ENCODE measurements around the gene LMAN2L.

LMAN2L gene

DNA sequence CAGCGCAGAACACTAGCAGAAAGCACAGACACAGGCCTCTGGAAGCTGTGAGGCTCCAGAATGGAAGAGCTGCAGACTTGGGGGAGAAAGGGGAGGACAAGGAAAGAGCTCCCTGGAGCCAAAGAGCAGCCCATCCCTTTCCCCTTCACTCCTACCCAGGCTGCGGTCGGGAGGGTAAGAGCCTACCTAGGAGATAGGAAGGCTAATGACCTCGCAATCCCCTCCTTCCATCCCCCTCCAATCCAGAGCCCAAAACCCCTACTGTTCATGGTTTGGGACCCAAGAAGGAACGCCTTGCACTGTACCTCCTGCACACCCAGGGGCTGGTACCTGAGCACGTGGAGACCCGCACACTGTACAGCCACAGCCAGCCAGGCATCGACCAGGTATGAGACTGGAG lies 39.8 kb downstream of the LMAN2L start:
- DNase-seq (ENCODE audit: extremely low read depth, insufficient read length) = no peak
- Histone ChIP-seq H3K27me3 (replicated peaks; ENCODE audit: control insufficient read depth, insufficient read depth, low read length) (no peaks in the 10 kb centered on the region), H3K36me3 (ENCODE audit: control insufficient read depth, insufficient read depth, low read length) (no peaks in the 10 kb centered on the region; the same call in none of the 2 replicates), H3K4me3 (replicated peaks; ENCODE audit: low read depth, low read length) (no peak overlapping the region)
- TF ChIP-seq, protein P1, sequence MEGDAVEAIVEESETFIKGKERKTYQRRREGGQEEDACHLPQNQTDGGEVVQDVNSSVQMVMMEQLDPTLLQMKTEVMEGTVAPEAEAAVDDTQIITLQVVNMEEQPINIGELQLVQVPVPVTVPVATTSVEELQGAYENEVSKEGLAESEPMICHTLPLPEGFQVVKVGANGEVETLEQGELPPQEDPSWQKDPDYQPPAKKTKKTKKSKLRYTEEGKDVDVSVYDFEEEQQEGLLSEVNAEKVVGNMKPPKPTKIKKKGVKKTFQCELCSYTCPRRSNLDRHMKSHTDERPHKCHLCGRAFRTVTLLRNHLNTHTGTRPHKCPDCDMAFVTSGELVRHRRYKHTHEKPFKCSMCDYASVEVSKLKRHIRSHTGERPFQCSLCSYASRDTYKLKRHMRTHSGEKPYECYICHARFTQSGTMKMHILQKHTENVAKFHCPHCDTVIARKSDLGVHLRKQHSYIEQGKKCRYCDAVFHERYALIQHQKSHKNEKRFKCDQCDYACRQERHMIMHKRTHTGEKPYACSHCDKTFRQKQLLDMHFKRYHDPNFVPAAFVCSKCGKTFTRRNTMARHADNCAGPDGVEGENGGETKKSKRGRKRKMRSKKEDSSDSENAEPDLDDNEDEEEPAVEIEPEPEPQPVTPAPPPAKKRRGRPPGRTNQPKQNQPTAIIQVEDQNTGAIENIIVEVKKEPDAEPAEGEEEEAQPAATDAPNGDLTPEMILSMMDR (IDR thresholded peaks at IDR 0.05; ENCODE audit: insufficient read depth, low read length, poor library complexity, severe bottlenecking) = no peak

GRCh38 chr2:96699621-96700020 lies 40.2 kb downstream of the LMAN2L start:
- Histone ChIP-seq H3K4me3 (replicated peaks; ENCODE audit: low read depth, low read length) (no peak overlapping the region), H3K27me3 (replicated peaks; ENCODE audit: control insufficient read depth, insufficient read depth, low read length) (no peaks in the 10 kb centered on the region), H3K36me3 (ENCODE audit: control insufficient read depth, insufficient read depth, low read length) (no peaks in the 10 kb centered on the region; the same call in none of the 2 replicates)
- TF ChIP-seq, protein P1 (IDR thresholded peaks at IDR 0.05; ENCODE audit: insufficient read depth, low read length, poor library complexity, severe bottlenecking) = no peak
- DNase-seq (ENCODE audit: extremely low read depth, insufficient read length) = no peak

DNA sequence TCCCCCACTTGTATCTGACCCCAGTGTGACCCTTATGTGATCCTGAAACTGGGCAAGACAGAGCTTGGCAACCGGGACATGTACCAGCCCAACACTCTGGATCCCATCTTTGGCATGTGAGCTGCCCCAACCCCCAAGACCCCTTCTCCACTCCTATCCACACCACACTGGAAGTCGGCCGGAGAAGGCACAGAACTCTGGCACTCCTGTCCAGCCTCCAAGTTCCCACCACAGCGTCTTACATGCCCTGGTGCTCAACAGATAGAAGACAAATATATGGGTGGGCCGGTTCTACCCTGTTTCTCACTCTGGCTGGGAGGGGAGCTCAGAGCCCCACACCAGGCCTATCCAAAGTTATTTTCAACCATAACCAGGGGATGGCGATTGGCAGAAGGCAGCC lies 40.8 kb downstream of the LMAN2L start:
- H3K4me3 ChIP-seq (replicated peaks; ENCODE audit: low read depth, low read length) = no peak overlapping the region
- TF ChIP-seq, protein P1 (IDR thresholded peaks at IDR 0.05; ENCODE audit: insufficient read depth, low read length, poor library complexity, severe bottlenecking) = no peak
- DNase-seq (ENCODE audit: extremely low read depth, insufficient read length) = no peak
- H3K27me3 ChIP-seq (replicated peaks; ENCODE audit: control insufficient read depth, insufficient read depth, low read length) = no peaks in the 10 kb centered on the region
- no peaks in the 10 kb centered on the region; the same call in none of the 2 replicates for H3K36me3 ChIP-seq (ENCODE audit: control insufficient read depth, insufficient read depth, low read length)

DNA sequence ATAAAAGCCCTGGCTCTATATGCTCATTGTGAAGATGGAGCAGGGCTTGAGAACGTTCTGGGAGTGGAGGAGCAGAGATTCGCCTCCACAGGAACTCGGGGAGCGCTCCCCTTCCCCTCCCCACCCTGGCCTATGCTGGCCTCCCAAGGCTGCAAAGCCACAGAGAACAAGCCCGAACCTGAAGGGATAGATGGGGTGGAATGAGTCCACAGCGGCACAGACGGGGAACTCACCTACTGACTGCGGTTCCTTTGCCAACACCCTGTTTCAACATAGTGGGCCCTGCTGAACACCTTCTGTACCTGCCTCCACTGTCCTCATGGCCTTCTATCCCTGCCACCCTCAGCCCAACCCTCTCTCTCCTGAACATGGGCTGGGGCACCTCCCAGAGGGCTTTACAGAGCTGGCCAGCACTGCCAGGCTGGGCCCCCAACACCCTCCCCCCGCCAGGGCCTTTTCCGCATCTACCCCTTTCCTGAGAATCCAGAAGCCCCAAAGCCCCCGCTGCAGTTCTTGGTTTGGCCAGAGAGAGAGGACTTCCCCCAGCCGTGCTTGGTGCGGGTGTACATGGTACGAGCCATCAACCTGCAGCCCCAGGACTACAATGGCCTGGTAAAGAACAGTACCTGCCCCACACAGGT lies 41.5 kb downstream of the LMAN2L start:
- H3K4me3 ChIP-seq (replicated peaks; ENCODE audit: low read depth, low read length) = no peak overlapping the region
- no peak for DNase-seq (ENCODE audit: extremely low read depth, insufficient read length)
- TF ChIP-seq, protein P1 (IDR thresholded peaks at IDR 0.05; ENCODE audit: insufficient read depth, low read length, poor library complexity, severe bottlenecking) = no peak
- H3K36me3 ChIP-seq (ENCODE audit: control insufficient read depth, insufficient read depth, low read length) = no peaks in the 10 kb centered on the region; the same call in none of the 2 replicates
- no peaks in the 10 kb centered on the region for H3K27me3 ChIP-seq (replicated peaks; ENCODE audit: control insufficient read depth, insufficient read depth, low read length)

- no peak for DNase-seq (ENCODE audit: extremely low read depth, insufficient read length)
- H3K27me3 ChIP-seq (replicated peaks; ENCODE audit: control insufficient read depth, insufficient read depth, low read length) = no peaks in the 10 kb centered on the region
- TF ChIP-seq, protein P1 (IDR thresholded peaks at IDR 0.05; ENCODE audit: insufficient read depth, low read length, poor library complexity, severe bottlenecking) = no peak
- no peak overlapping the region for H3K4me3 ChIP-seq (replicated peaks; ENCODE audit: low read depth, low read length)
- H3K36me3 ChIP-seq (ENCODE audit: control insufficient read depth, insufficient read depth, low read length) = no peaks in the 10 kb centered on the region; the same call in 1 of the 2 replicates
Measured at GRCh38 chr2:96697476-96697875, 42.4 kb downstream of the LMAN2L start.

DNA sequence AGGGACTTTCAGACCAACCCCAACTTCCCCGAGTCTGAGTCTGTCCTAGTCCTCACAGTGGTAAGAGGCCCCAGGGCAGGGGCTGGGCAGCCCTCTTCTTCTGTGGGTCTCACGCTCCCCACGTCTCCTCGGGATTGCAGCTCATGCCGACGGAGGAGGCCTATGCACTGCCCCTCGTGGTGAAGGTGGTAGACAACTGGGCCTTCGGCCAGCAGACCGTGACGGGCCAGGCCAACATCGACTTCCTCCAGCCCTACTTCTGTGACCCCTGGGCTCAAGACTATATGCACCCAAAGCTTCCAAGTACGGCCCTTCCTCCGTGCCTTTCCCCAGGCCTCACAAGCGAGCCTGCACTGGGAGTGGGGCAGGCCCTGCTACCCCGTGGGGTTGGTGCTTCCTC lies 44.3 kb downstream of the LMAN2L start:
- TF ChIP-seq, protein P1 (IDR thresholded peaks at IDR 0.05; ENCODE audit: insufficient read depth, low read length, poor library complexity, severe bottlenecking) = no peak
- Histone ChIP-seq H3K27me3 (replicated peaks; ENCODE audit: control insufficient read depth, insufficient read depth, low read length) (no peaks in the 10 kb centered on the region), H3K4me3 (replicated peaks; ENCODE audit: low read depth, low read length) (no peak overlapping the region), H3K36me3 (ENCODE audit: control insufficient read depth, insufficient read depth, low read length) (no peaks in the 10 kb centered on the region)
- DNase-seq (ENCODE audit: extremely low read depth, insufficient read length) = no peak
